Stimulated activated CD8-positive, alpha-beta memory T cell treated with anti-CD3 and anti-CD28 coated beads, Interleukin-12 subunit alpha, Interleukin-12 subunit beta, amount 100 ng/mL, for 24 hours (primary cell): ENCODE data around the gene MTARC2.

Source experiments
- DNase-seq: peaks from one replicate; pipeline ENCODE4 v3.0.0-alpha.2; 2020; ENCODE audit errors: extremely low read depth

Gene MTARC2

DNA sequence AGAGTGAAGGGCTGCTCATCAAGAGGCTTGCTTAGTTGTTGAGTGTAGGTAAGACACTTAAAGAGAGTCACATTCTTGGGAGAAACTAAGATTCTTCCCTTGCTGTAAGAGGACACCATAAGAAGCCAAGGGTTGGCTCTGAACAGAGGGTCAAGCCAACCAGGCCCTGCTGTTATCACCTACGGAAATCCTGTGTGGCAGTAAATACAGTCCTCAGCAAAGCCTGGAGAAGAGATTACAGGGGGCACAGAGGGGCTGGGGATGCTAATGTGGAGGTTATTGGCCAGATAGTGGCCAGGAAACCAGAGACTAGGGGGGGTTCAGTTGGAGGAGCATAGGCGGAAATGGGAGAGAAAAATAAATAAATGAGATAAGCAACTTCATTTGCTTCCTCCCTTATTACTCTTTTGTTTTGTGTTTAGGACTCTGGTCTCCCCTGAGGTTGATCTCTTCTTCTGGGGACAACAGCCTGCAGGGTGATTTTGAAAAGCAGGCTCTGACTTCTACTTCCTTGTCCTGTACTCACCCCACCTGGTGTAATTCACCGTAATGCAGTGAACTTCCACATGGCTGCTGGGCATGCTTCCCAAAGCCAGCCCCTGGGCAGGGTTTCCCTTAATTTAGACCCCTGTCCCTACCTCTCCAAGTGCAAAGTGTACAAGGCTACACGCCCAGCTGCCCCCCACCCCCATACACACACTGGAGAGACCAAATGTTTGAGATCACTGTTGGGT lies 79.5 kb downstream of the MTARC2 start:
- DNase-seq, result no peak

DNA sequence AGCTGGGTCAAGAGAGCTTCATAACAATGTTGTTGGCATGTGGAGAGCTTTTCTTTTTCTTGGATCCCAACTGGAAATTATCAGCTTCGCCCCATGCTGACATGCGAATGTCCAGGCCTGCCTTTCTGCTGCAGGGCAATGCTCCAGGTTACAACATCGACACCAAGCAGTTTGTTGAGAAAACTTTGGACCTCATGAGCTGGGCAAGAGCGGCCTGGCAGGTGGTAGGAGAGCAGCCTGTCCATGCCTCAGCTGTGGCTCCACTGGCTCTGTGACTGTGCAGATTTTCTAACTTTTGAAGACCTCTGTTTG lies 80.0 kb downstream of the MTARC2 start:
- DNase-seq, result no peak

DNA sequence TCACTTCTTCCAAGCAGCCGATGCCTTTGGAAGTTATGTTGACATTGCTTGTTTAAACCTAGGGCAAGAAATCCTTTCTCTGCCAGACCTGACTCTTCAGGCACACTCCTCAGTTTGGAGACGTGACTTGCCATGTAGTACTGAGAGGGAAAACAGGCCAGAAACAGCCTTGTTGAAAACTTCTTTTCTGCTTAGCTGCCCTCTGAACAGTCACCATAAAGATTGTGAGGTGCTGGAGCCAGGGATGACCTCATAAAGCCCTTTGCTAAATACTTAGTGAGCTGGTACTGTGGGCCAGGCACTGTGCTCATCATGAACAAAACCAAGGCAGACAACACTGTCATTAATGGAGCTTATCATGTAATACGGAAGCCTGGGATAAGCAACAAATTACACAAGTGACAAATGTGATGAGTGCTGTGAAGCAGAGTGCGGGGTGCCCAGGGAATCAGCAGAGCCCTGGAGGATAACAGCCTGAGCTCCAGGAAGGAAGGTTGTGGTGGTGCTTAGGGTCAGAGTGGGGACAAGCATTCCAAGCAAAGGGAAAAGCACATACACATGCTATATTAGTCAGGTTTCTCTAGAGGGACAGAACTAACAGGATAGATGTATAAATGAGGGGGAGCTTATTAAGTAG lies 80.9 kb downstream of the MTARC2 start:
- no peak for DNase-seq

DNA sequence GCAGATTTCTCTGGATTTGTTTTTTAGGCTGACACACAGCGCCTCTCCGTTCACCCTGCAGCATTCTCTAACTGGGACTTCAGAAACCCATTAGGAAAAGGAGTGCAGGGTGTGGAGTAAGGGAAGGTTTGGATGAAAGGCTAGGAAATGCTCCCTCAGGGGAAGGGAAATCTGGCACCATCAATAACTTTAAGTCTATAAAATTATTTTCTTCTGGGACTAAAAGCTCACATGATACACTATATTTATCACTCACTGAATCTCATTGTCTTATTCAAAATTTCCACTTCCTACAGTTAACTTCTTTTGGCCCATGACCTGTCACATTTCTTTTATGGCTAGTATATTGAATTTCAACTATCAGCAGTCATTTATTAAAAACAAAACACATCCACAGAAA lies 85.3 kb downstream of the MTARC2 start:
- DNase-seq, result no peak
